ENCODE measurements around the gene HMGB1.

Gene HMGB1

DNA sequence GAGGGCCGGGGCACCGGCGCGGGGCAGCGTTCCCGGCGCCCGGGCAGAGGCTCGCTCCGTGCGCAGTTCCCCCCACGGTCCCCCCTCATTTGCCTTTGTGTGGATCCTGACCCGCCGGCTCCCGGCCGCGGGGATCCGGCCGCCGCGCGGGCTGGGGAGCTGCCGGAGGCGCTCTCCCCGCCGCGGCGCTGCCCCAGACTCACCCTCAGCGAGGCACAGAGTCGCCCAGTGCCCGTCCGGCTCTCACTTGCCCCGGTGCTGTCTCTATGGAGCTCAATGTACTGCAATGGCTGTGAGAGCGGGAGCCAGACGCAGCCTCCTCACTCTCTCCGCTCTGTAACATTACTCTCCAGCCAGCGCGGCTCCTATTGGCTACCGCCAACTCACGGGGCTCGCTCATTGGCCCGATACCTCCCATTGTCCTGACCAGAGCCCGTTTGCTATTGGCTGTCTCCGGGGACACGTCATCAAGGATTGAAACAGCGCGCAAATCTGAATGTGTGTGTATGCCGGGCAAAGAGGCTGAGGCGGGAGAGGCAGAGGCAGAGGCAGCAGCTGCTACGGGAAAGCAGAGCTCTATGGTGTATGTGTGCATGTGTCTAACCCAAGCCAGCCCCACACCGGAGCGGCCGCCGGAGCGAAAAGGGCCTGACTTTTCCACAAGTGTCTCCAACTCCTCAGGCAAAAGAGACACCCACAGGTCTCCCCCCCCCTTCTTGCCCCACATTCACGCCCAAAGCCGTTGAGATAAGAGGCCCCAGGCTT, at the start of gene HMGB1:
Gene HMGB1, minus strand, starts transcription at position 344 of the 765 bp plus-strand sequence. CDS start 2,256 bp downstream, outside the sequence.
- H3K36me3 Mint-ChIP-seq, result peaks cover 15% of the 10 kb centered on the region

DNA sequence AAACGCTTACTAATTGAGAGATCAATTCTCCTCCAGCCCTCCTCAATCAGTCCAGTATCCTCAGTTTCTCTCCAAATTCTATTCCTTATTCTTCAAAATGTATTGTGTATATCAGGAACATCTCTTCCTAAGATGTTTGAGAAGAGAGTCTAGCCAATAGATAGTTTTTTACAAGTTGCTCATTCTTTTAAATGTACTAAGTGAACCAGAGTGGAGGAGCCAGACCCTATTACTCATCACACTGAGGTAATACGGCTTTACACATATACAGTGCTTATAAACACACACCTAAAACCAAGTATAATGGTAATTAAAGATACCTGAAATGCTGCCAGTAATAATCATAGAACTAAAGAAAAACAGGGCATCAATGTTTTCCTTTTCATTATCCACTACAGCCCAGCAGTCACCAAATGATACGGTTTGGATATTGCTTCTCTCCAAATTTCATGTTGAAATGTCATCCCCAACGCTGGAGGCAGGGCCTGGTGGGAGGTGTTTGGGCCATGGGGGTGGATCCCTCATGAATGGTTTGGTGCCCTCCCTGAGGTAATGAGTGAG, 45.2 kb upstream of the HMGB1 start:
- H3K36me3 Mint-ChIP-seq, result no peaks in the 10 kb centered on the region
- H3K27ac Mint-ChIP-seq, result no peak overlapping the region
- no peaks in the 10 kb centered on the region for H3K27me3 Mint-ChIP-seq
- no peaks in the 10 kb centered on the region for H3K9me3 Mint-ChIP-seq
- no peak overlapping the region for H3K4me3 Mint-ChIP-seq
- H3K4me1 Mint-ChIP-seq, result no peaks in the 10 kb centered on the region

More for the DNA sequence above, at the start of gene HMGB1:
- peak within 1 kb of the TSS; percentile 94 for H3K4me3 Mint-ChIP-seq
- peaks cover 29% of the 10 kb centered on the region for H3K4me1 Mint-ChIP-seq
- H3K27me3 Mint-ChIP-seq, result no peaks in the 10 kb centered on the region
- H3K9me3 Mint-ChIP-seq, result no peaks in the 10 kb centered on the region
- peak within 1 kb of the TSS; percentile 100 for H3K27ac Mint-ChIP-seq

GRCh38 chr13:30510091-30510490, 44.4 kb upstream of the HMGB1 start:
- Mint-ChIP-seq H3K4me1 (no peaks in the 10 kb centered on the region), H3K27ac (no peak overlapping the region), H3K36me3 (no peaks in the 10 kb centered on the region), H3K4me3 (no peak overlapping the region), H3K27me3 (no peaks in the 10 kb centered on the region), H3K9me3 (no peaks in the 10 kb centered on the region)

DNA sequence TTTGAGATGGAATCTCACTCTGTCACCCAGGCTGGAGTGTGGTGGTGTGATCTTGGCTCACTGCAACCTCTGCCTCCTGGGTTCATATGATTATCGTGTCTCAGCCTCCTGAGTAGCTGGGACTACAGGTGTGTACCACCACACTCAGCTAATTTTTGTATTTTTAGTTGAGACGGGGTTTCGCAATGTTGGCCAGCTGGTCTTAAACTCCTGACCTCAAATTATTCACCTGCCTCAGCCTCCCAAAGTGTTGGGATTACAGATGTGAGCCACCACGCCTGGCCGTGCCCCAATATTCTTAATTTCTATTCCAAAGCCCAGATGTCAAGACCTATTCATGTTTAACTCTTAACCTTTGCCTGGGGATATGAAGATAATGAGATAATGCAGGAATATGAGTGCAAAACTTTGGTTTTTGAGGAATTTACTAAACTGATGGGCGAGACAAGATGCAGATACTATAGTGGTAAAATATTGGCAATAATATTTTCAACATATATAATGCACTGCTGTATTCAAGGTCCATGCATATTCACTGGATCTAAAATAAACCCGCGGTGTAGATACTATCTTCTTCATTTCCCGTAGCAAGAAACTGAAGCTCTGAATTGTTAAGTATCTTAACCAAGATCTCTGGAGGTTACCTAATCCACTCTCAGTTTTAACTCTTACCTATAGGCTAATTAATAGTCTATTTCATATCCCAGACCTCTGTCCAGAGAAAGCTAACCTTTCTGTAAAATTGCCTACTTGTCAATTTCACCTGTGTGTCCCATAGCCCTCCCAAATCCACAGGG, 43.7 kb upstream of the HMGB1 start:
- no peak overlapping the region for H3K27ac Mint-ChIP-seq
- H3K27me3 Mint-ChIP-seq, result no peaks in the 10 kb centered on the region
- no peak overlapping the region for H3K4me3 Mint-ChIP-seq
- H3K4me1 Mint-ChIP-seq, result no peaks in the 10 kb centered on the region
- H3K36me3 Mint-ChIP-seq, result peaks cover 2% of the 10 kb centered on the region
- no peaks in the 10 kb centered on the region for H3K9me3 Mint-ChIP-seq

GRCh38 chr13:30504081-30504480, 38.3 kb upstream of the HMGB1 start:
- H3K27me3 Mint-ChIP-seq, result no peaks in the 10 kb centered on the region
- H3K36me3 Mint-ChIP-seq, result peaks cover 3% of the 10 kb centered on the region
- H3K4me3 Mint-ChIP-seq, result no peak overlapping the region
- H3K4me1 Mint-ChIP-seq, result no peaks in the 10 kb centered on the region
- no peak overlapping the region for H3K27ac Mint-ChIP-seq
- H3K9me3 Mint-ChIP-seq, result no peaks in the 10 kb centered on the region

- no peaks in the 10 kb centered on the region for H3K27me3 Mint-ChIP-seq
- peaks cover 3% of the 10 kb centered on the region for H3K36me3 Mint-ChIP-seq
- H3K4me1 Mint-ChIP-seq, result no peaks in the 10 kb centered on the region
- no peaks in the 10 kb centered on the region for H3K9me3 Mint-ChIP-seq
- no peak overlapping the region for H3K4me3 Mint-ChIP-seq
- no peak overlapping the region for H3K27ac Mint-ChIP-seq
These were observed 36.5 kb upstream of the HMGB1 start for GRCh38 chr13:30502237-30502636.

- Mint-ChIP-seq H3K36me3 (no peaks in the 10 kb centered on the region), H3K9me3 (no peaks in the 10 kb centered on the region), H3K27me3 (no peaks in the 10 kb centered on the region), H3K4me3 (no peak overlapping the region), H3K27ac (no peak overlapping the region), H3K4me1 (no peaks in the 10 kb centered on the region)
These were observed 33.6 kb upstream of the HMGB1 start for GRCh38 chr13:30499338-30499737.

DNA sequence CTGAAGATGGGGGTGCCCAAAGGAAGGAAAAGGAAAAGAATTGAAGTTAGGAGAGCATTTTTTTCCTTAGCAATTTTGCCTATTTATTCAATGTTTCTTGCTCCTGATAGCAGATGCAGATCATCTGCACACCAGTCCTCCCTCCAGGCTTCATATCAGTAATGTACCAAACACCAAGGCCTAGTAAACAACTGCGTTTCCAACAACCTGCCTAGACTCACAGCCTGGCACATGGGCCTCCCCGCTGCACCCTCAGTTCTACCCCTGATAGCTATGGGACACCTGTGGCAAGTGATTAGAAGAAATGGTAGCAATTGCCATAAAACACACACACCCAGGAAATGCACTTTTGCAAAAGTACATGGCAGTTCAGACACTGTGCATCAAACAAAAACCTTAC, 30.4 kb upstream of the HMGB1 start:
- no peaks in the 10 kb centered on the region for H3K36me3 Mint-ChIP-seq
- no peak overlapping the region for H3K4me3 Mint-ChIP-seq
- H3K27ac Mint-ChIP-seq, result no peak overlapping the region
- no peaks in the 10 kb centered on the region for H3K9me3 Mint-ChIP-seq
- H3K4me1 Mint-ChIP-seq, result no peaks in the 10 kb centered on the region
- no peaks in the 10 kb centered on the region for H3K27me3 Mint-ChIP-seq

DNA sequence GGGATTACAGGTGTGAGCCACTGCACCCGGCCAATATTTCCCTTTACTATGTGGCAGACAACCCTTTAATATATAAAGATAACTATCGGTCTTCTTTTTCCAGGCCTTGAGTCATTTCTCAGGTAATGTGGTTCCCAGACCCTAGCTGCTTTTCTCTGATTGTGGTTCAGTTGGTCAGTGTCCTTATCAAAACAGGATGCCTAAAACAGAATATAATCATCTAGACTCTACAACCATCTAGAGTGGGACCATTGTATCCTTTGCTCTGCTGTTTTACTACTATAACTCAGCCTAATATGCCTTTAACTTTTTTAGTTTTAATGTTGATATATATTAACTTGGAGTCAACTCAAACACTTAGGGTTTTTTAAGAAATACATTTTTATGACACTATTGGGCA, 30.0 kb upstream of the HMGB1 start:
- Mint-ChIP-seq H3K4me3 (no peak overlapping the region), H3K36me3 (no peaks in the 10 kb centered on the region), H3K9me3 (no peaks in the 10 kb centered on the region), H3K27ac (no peak overlapping the region), H3K27me3 (no peaks in the 10 kb centered on the region), H3K4me1 (no peaks in the 10 kb centered on the region)

GRCh38 chr13:30493658-30494381, 28.1 kb upstream of the HMGB1 start:
- H3K27me3 Mint-ChIP-seq, result no peaks in the 10 kb centered on the region
- H3K27ac Mint-ChIP-seq, result no peak overlapping the region
- H3K36me3 Mint-ChIP-seq, result no peaks in the 10 kb centered on the region
- H3K9me3 Mint-ChIP-seq, result no peaks in the 10 kb centered on the region
- H3K4me3 Mint-ChIP-seq, result no peak overlapping the region
- no peaks in the 10 kb centered on the region for H3K4me1 Mint-ChIP-seq

DNA sequence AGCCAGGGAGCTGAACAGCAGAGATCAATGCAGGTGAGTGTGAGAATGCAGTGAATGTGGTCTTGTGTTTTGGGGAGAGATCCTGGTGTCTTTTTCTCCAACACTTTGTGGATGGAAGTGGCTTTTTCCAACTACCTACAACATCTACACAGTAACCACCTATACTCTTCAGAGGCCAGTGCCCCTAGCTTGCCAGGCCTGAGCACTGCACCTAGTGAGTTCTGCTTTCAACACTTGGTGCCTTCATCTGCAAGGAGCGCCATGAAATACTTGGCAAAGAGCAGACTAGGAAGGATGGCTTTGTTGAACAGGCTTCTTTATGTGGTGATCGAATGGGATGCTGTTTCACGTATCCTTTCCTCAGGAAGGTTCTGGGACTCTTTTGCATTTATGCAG, 21.3 kb upstream of the HMGB1 start:
- Mint-ChIP-seq H3K4me1 (no peaks in the 10 kb centered on the region), H3K4me3 (no peak overlapping the region), H3K27me3 (no peaks in the 10 kb centered on the region), H3K36me3 (no peaks in the 10 kb centered on the region), H3K27ac (no peak overlapping the region), H3K9me3 (no peaks in the 10 kb centered on the region)

GRCh38 chr13:30486230-30487074, 20.7 kb upstream of the HMGB1 start:
- no peak overlapping the region for H3K4me3 Mint-ChIP-seq
- no peaks in the 10 kb centered on the region for H3K36me3 Mint-ChIP-seq
- no peaks in the 10 kb centered on the region for H3K27me3 Mint-ChIP-seq
- H3K9me3 Mint-ChIP-seq, result no peaks in the 10 kb centered on the region
- H3K4me1 Mint-ChIP-seq, result no peaks in the 10 kb centered on the region
- H3K27ac Mint-ChIP-seq, result no peak overlapping the region

DNA sequence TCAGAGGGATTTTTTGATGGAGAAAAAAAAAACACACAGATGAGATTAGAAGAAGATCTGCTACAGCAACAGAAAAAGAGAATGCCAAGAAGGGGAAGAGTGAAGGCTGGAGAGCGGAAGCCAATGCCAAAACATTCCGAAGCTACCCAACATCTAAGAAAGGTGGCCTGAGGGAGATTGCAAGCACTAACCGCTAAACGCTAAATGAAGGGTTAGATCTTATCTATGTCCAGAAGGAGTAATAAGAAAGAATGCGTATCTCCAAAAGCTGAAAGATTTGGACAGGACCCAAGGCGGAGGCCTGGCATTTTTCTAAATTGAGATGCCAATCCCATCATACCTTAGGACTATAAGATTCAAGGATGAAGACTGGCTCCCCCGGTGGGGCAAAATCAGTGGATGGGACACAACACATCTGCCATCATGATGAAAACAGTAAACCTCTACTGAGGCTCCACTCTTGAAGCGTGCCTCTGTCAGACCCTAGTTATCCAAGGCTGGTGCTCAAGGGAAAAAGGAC, 15.6 kb upstream of the HMGB1 start:
- no peaks in the 10 kb centered on the region for H3K36me3 Mint-ChIP-seq
- H3K27ac Mint-ChIP-seq, result no peak overlapping the region
- no peak overlapping the region for H3K4me3 Mint-ChIP-seq
- no peaks in the 10 kb centered on the region for H3K9me3 Mint-ChIP-seq
- no peaks in the 10 kb centered on the region for H3K4me1 Mint-ChIP-seq
- no peaks in the 10 kb centered on the region for H3K27me3 Mint-ChIP-seq

- Mint-ChIP-seq H3K4me1 (no peaks in the 10 kb centered on the region), H3K4me3 (no peak overlapping the region), H3K36me3 (no peaks in the 10 kb centered on the region), H3K27ac (no peak overlapping the region), H3K27me3 (no peaks in the 10 kb centered on the region), H3K9me3 (no peaks in the 10 kb centered on the region)
These were observed 14.7 kb upstream of the HMGB1 start for GRCh38 chr13:30480292-30480950.
